ENCODE data around the gene TPBGL.

DNA sequence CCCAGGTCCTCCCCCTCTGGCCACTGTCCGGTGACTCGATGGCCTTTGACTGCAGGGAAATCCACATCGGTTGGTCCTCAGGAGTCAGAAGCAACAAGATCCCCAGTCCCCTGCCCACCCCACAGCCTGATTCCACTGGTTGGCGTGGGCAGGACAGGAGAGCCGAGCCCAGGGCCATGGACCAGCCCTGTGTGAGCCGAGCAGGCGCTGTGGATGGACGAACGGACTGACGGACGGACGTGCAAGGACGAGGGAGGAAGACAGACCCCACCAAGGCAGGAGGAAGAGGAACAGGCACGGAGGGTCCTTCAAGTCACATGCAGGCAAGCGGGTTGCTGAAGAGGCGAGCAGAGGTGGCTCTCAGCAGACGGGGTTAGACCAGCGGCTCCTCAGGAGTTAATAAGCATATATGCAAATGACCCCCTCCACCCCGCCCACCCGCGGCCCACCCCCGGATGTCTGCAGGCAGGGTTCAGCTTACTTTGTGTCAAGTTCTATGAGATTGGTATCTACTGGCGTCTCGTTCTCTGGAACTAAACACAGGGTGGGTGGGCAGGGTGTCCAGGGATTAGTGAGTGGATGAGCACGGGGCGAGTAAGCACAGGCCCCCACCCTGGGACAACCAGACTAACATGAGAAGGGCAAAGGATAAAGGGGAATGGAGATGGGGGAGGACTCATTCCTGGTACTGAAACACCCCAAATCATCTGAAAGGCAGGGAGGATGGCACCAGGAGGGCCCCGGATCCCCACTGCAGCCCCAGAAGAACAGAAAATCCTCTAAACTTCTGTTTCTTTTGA, 26.8 kb downstream of the TPBGL start:
- TF ChIP-seq POLR2A (IDR thresholded peaks at IDR 0.05) (no peak), POLR2AphosphoS5 (IDR thresholded peaks at IDR 0.05) (no peak), EP300 (IDR thresholded peaks at IDR 0.05) (no peak)
- TF ChIP-seq, protein P1, sequence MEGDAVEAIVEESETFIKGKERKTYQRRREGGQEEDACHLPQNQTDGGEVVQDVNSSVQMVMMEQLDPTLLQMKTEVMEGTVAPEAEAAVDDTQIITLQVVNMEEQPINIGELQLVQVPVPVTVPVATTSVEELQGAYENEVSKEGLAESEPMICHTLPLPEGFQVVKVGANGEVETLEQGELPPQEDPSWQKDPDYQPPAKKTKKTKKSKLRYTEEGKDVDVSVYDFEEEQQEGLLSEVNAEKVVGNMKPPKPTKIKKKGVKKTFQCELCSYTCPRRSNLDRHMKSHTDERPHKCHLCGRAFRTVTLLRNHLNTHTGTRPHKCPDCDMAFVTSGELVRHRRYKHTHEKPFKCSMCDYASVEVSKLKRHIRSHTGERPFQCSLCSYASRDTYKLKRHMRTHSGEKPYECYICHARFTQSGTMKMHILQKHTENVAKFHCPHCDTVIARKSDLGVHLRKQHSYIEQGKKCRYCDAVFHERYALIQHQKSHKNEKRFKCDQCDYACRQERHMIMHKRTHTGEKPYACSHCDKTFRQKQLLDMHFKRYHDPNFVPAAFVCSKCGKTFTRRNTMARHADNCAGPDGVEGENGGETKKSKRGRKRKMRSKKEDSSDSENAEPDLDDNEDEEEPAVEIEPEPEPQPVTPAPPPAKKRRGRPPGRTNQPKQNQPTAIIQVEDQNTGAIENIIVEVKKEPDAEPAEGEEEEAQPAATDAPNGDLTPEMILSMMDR (IDR thresholded peaks at IDR 0.05) = no peak

Measured in suprapubic skin (tissue), 4 donors.